ENCODE results near the gene FBXO36.

DNA sequence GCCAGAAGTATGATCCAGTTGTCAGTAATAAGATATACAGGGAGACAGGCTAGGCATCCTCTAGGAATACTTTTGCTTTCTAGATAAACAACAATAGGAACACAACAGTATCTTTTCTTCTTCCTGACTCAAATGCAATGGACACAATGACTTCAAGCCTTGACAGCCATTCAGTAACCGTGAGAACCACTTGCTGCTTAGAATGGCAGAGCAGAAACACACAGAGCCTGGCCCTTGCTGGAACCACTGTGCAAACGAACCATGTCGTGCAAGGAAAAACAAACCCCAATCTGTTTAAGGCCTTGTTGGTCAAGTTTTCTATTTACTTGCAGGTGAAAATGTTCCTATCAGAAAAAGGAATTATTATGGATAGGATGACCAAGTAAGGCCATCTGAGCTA is 19.3 kb upstream of the FBXO36 start:
- TF ChIP-seq, protein P1, sequence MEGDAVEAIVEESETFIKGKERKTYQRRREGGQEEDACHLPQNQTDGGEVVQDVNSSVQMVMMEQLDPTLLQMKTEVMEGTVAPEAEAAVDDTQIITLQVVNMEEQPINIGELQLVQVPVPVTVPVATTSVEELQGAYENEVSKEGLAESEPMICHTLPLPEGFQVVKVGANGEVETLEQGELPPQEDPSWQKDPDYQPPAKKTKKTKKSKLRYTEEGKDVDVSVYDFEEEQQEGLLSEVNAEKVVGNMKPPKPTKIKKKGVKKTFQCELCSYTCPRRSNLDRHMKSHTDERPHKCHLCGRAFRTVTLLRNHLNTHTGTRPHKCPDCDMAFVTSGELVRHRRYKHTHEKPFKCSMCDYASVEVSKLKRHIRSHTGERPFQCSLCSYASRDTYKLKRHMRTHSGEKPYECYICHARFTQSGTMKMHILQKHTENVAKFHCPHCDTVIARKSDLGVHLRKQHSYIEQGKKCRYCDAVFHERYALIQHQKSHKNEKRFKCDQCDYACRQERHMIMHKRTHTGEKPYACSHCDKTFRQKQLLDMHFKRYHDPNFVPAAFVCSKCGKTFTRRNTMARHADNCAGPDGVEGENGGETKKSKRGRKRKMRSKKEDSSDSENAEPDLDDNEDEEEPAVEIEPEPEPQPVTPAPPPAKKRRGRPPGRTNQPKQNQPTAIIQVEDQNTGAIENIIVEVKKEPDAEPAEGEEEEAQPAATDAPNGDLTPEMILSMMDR (conservative IDR thresholded peaks at IDR 0.05; ENCODE audit: low read depth, low read length) = no peak
- TF ChIP-seq EZH2 (IDR thresholded peaks at IDR 0.05; ENCODE audit: borderline replicate concordance, low read depth, low read length, poor library complexity, severe bottlenecking) = no peak

Measured in A673 (cell line).